NCI-H1048 (cell line): ENCODE data around the gene JUND.

Experiments
- DNase-seq: peaks from one replicate; lab custom pipeline; 2025; lab: John Stamatoyannopoulos, UW

The JUND gene

GRCh38 chr19:18308051-18308947, 26.9 kb upstream of the JUND start:
- no peak for DNase-seq

- DNase-seq = no peak
Observed at GRCh38 chr19:18307271-18307681, 25.9 kb upstream of the JUND start.

GRCh38 chr19:18306888-18307260, 25.5 kb upstream of the JUND start:
- no peak for DNase-seq

GRCh38 chr19:18306209-18306887, 24.9 kb upstream of the JUND start:
- DNase-seq = no peak

GRCh38 chr19:18304458-18305310, 23.3 kb upstream of the JUND start:
- no peak for DNase-seq

GRCh38 chr19:18304208-18304457, 22.7 kb upstream of the JUND start:
- no peak for DNase-seq

GRCh38 chr19:18301718-18302111, 20.3 kb upstream of the JUND start:
- no peak for DNase-seq

- DNase-seq = no peak
Observed at GRCh38 chr19:18300930-18301717, 19.7 kb upstream of the JUND start.

GRCh38 chr19:18299654-18300053, 18.2 kb upstream of the JUND start:
- no peak for DNase-seq

GRCh38 chr19:18298601-18299000, 17.2 kb upstream of the JUND start:
- no peak for DNase-seq

GRCh38 chr19:18297308-18297707, 15.9 kb upstream of the JUND start:
- no peak for DNase-seq

GRCh38 chr19:18295034-18295451, 13.6 kb upstream of the JUND start:
- no peak for DNase-seq

- no peak for DNase-seq
Observed at GRCh38 chr19:18294467-18294864, 13.0 kb upstream of the JUND start.

- DNase-seq = no peak
Observed at GRCh38 chr19:18293642-18294466, 12.4 kb upstream of the JUND start.

GRCh38 chr19:18292810-18293641, 11.6 kb upstream of the JUND start:
- no peak for DNase-seq

- DNase-seq = no peak
Observed at GRCh38 chr19:18292462-18292809, 11.0 kb upstream of the JUND start.

GRCh38 chr19:18291590-18292461, 10.4 kb upstream of the JUND start:
- no peak for DNase-seq

- DNase-seq = no peak
Observed at GRCh38 chr19:18291019-18291524, 9.7 kb upstream of the JUND start.
